Mesendoderm (in vitro differentiated cells): ENCODE results near the gene OBSCN.
A peak's percentile ranks its signal among the peaks of the same experiment; 100 is the strongest.

Source experiments
- DNase-seq: peaks from one replicate; pipeline ENCODE4 v3.0.0; 2013
- H2AK5ac ChIP-seq: 2 replicates; pipeline ENCODE4 v1.6.1; 2013; ENCODE audit warnings: low read length, inconsistent platforms
- H2BK120ac ChIP-seq: 2 replicates; pipeline ENCODE4 v1.6.1; 2013; ENCODE audit warnings: low read depth, mild to moderate bottlenecking, low read length, moderate library complexity, mixed read lengths
- H2BK15ac ChIP-seq: replicated peaks from 2 replicates; pipeline ENCODE4 v1.6.1; 2013; ENCODE audit warnings: low read depth, mild to moderate bottlenecking, moderate library complexity
- H2BK5ac ChIP-seq: 2 replicates; pipeline ENCODE4 v1.6.1; 2013; ENCODE audit warnings: low read length, inconsistent platforms
- H3K18ac ChIP-seq: 2 replicates; pipeline ENCODE4 v1.6.1; 2013; ENCODE audit warnings: mild to moderate bottlenecking, low read length, mixed read lengths
- H3K23ac ChIP-seq: one replicate; pipeline ENCODE4 v1.6.1; 2013; ENCODE audit warnings: low read length
- H3K27ac ChIP-seq: 2 replicates; pipeline ENCODE4 v1.5.1; 2013; ENCODE audit warnings: low read depth, mild to moderate bottlenecking, inconsistent platforms, low read length, moderate library complexity
- H3K27me3 ChIP-seq: 2 replicates; pipeline ENCODE4 v1.6.1; 2013; ENCODE audit warnings: low read length, control low read depth, mild to moderate bottlenecking, inconsistent platforms; ENCODE audit not compliant: insufficient read depth, poor library complexity
- H3K36me3 ChIP-seq: 2 replicates; pipeline ENCODE4 v1.6.1; 2013; ENCODE audit warnings: low read length, inconsistent platforms; ENCODE audit not compliant: control insufficient read depth, insufficient read depth
- H3K4ac ChIP-seq: one replicate; pipeline ENCODE4 v1.6.1; 2013; ENCODE audit warnings: low read depth, mild to moderate bottlenecking, low read length, moderate library complexity
- H3K4me1 ChIP-seq: 2 replicates; pipeline ENCODE4 v1.6.1; 2013; ENCODE audit warnings: low read depth, low read length, inconsistent platforms; ENCODE audit not compliant: control insufficient read depth
- H3K4me2 ChIP-seq: 2 replicates; pipeline ENCODE4 v1.6.1; 2013; ENCODE audit warnings: low read length
- H3K4me3 ChIP-seq: 2 replicates; pipeline ENCODE4 v1.5.1; 2013; ENCODE audit warnings: mild to moderate bottlenecking, low read length
- H3K56ac ChIP-seq: one replicate; pipeline ENCODE4 v1.6.1; 2013; ENCODE audit warnings: low read length
- H3K79me1 ChIP-seq: 2 replicates; pipeline ENCODE4 v1.6.1; 2013; ENCODE audit warnings: low read length, inconsistent platforms
- H3K79me2 ChIP-seq: 2 replicates; pipeline ENCODE4 v1.6.1; 2013; ENCODE audit warnings: mild to moderate bottlenecking, low read length; ENCODE audit not compliant: control insufficient read depth, insufficient read depth
- H3K9ac ChIP-seq: 2 replicates; pipeline ENCODE4 v1.6.1; 2013; ENCODE audit warnings: low read length, inconsistent platforms
- H4K5ac ChIP-seq: one replicate; pipeline ENCODE4 v1.6.1; 2013; ENCODE audit warnings: low read length
- H4K8ac ChIP-seq: one replicate; pipeline ENCODE4 v1.6.1; 2013; ENCODE audit warnings: low read depth, mild to moderate bottlenecking, control low read depth, low read length, moderate library complexity
- WGBS: extraction: QIAGEN DNeasy Blood & Tissue Kit; methylation state at CpG from one replicate; pipeline ENCODE4 v1.1.7; 2013; ENCODE audit warnings: low lambda C conversion rate, missing lambda C conversion rate; ENCODE audit not compliant: insufficient coverage; ENCODE audit errors: extremely low coverage; 5-methylcytosine and 5-hydroxymethylcytosine counted together

The OBSCN gene

DNA sequence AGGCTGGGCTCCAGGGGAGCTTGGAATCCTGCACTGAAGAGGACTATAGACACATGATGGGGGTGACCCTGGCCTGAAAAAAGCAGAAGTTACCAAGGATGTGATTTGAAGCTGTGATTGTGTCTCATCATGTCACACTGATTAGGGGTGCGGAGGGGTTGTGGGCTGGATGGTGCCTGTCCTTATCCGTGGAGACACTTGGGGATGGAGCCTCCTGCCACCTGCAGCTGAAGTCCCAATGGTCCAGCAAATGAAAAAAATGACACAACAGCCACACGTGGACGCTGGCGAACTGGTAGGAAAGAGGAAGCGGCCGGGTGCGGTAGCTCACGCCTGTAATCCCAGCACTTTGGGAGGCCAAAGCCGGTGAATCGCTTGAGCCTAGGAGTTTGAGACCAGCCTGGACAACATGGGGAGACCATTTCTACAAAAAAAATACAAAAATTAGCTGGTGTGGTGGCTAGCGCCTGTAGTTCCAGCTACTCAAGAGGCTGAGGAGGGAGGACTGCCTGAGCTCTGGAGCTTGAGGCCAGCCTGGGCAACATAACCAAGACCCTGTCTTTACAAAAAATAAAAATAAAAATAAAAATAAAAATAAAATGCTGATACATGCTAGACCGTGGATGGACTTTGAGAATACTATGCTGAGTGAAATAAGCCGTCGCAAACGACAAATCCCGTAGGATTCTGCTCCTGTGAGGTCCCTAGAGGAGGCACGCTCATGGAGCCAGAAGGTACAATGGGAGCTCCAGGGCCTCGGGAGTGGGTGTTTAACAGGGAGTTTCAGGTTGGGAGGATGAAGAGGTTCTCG lies 43.1 kb upstream of the OBSCN start:
- Histone ChIP-seq H3K23ac (no peak overlapping the region), H2BK120ac (no peak overlapping the region), H3K4ac (no peak overlapping the region), H2BK5ac (peak overlapping the region; percentile 8), H2AK5ac (peak overlapping the region; percentile 14), H3K79me2 (peaks cover 2% of the 10 kb centered on the region), H4K5ac (no peak overlapping the region), H3K4me2 (peak overlapping the region; percentile 94), H3K56ac (peak overlapping the region; percentile 94), H3K4me3 (peak overlapping the region; percentile 55), H4K8ac (no peak overlapping the region), H3K79me1 (peaks cover 10% of the 10 kb centered on the region), H3K36me3 (no peaks in the 10 kb centered on the region), H3K27ac (peak overlapping the region; percentile 43), H3K4me1 (peaks cover 2% of the 10 kb centered on the region), H2BK15ac (no peak overlapping the region), H3K9ac (peak overlapping the region; percentile 77), H3K18ac (peak overlapping the region; percentile 51), H3K27me3 (no peaks in the 10 kb centered on the region)
- DNase-seq, result no peak
- WGBS, result no CpG with 5 or more reads among the region's 20 CpGs

DNA sequence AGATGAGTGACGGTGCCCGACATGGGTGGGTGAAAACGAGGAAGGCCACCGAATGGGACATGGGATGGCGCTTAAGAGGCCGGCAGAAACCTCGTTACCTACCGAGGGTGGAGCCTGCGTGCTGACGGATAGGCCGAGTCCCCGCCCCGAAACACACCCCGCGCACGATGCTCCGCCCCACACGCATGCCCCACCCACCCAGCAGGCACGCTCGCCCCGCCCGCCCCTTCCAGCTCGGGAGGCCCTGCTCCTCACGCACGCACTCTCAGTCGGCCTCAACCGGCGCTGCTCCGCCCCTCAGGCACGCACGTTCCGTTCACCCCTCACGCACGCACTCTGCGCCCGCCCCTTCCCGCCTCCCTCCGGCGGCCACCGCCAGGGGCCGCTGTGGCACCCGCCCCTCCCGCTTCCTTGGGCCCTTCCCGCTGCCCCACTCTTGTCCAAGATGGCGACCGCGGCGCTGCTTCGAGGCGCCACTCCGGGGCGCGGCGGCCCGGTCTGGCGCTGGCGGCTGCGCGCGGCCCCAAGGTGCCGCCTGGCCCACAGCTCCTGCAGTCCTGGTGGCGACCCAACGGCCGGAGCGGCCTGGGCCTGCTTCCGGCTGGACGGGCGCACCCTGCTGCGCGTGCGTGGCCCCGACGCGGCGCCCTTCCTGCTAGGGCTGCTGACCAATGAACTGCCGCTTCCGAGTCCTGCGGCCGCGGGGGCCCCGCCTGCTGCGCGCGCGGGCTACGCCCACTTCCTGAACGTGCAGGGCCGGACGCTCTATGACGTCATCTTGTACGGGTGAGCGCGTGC lies 42.3 kb upstream of the OBSCN start, which contains the start of gene IBA57:
Gene IBA57, plus strand, starts transcription at position 433 of the 798 bp plus-strand sequence. Its CDS starts 13 bp downstream, at position 446.
- no CpG with 5 or more reads among the region's 93 CpGs for WGBS
- Histone ChIP-seq H4K8ac (no peak within 1 kb of the TSS), H2AK5ac (peak within 1 kb of the TSS; percentile 14), H3K36me3 (no peaks in the 10 kb centered on the region), H3K4me2 (peak within 1 kb of the TSS; percentile 94), H3K79me2 (peaks cover 2% of the 10 kb centered on the region), H3K23ac (no peak within 1 kb of the TSS), H3K79me1 (peaks cover 12% of the 10 kb centered on the region), H2BK5ac (peak within 1 kb of the TSS; percentile 95), H3K56ac (peak within 1 kb of the TSS; percentile 97), H3K4me1 (peaks cover 2% of the 10 kb centered on the region), H3K27ac (peak within 1 kb of the TSS; percentile 99), H3K18ac (peak within 1 kb of the TSS; percentile 96), H3K9ac (peak within 1 kb of the TSS; percentile 98), H4K5ac (no peak within 1 kb of the TSS), H3K27me3 (no peaks in the 10 kb centered on the region), H2BK120ac (no peak within 1 kb of the TSS), H3K4me3 (peak within 1 kb of the TSS; percentile 66), H3K4ac (peak within 1 kb of the TSS; percentile 90), H2BK15ac (no peak within 1 kb of the TSS)
- DNase-seq, result peak; percentile 99

DNA sequence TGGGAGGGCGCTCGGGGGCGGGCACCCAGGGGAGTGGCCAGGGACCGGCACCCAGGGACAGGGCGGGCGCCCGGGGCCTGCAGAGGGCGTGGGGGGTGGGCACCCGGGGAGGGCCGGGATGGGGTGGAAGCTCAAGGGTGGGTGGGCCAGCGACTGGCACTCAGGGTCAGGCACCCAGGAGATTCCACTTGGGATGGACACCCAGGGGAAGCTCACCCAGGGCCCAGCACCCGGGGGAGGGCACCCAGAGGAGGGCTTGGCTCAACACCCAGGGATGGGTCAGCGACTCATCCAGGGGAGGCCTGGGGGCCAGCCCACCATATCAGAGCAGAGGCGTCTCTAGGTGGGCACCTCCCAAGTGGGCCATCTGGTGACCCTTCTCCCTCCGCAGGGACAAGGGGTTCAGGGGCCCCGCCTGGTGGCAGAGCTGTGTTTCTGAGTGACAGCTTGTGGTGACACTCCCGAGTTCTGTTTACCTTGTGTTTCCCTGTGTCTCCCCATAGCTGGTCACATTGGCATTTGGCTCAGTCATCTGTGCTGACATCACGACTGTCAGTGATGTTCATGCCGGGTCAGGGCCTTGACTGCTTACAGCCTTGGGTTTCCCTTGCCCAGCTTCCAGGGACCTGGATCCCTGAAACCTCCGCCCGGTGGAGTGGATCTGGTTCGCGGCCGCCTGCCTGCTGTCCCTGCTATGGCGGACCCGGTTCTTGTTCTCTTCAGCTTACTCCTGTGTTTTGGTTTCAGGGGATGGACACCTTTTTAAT lies 41.5 kb upstream of the OBSCN start:
- peak overlapping the region; percentile 66 for H3K4me3 ChIP-seq
- no peak overlapping the region for H3K27ac ChIP-seq
- peaks cover 12% of the 10 kb centered on the region for H3K79me1 ChIP-seq
- peak; percentile 90 for DNase-seq
- peak overlapping the region; percentile 11 for H2AK5ac ChIP-seq
- H3K79me2 ChIP-seq, result peaks cover 2% of the 10 kb centered on the region
- H2BK5ac ChIP-seq, result no peak overlapping the region
- H4K8ac ChIP-seq, result no peak overlapping the region
- peaks cover 2% of the 10 kb centered on the region for H3K4me1 ChIP-seq
- H3K4ac ChIP-seq, result no peak overlapping the region
- peak overlapping the region; percentile 90 for H3K4me2 ChIP-seq
- no peaks in the 10 kb centered on the region for H3K36me3 ChIP-seq
- H2BK120ac ChIP-seq, result no peak overlapping the region
- H4K5ac ChIP-seq, result no peak overlapping the region
- H3K56ac ChIP-seq, result peak overlapping the region; percentile 91
- H3K9ac ChIP-seq, result peak overlapping the region; percentile 85
- H2BK15ac ChIP-seq, result no peak overlapping the region
- H3K23ac ChIP-seq, result no peak overlapping the region
- H3K18ac ChIP-seq, result peak overlapping the region; percentile 12
- no CpG with 5 or more reads among the region's 26 CpGs for WGBS
- no peaks in the 10 kb centered on the region for H3K27me3 ChIP-seq

DNA sequence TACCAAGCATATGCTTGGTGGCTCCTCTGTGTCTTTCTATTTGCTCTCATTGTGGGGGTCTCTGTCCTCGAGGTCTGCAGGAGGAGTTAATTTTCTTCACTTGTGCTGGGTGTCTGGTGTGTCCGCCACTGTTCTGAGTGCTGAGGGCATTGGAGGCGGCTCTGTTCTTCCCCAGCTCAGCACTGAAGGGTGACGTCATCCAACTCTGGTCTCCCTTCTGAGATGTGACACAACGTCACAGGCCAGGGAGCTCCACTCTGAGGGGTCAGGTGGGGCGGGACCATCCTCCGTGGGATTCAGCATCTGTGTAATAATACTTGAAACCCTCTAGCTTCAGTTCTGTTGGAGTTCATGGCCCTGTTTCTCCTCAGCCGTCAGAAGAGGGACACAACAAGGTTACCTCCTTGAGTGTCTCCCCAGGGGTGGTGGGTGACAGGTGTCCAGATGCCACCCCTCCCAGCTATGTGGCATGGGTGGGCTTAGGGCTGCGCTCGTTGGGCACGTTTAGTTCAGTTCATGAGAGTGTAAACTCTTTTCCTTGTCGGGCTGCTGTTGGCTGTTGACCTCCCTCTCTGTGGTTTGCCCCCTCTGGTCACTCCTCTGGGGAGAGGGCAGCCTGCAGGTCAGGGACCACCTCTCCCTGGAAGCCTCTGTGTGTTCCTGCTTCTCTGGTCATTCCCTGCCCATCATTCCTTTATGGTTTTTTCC lies 39.1 kb upstream of the OBSCN start:
- no peak overlapping the region for H3K56ac ChIP-seq
- H4K5ac ChIP-seq, result no peak overlapping the region
- H3K18ac ChIP-seq, result no peak overlapping the region
- H3K4me1 ChIP-seq, result peaks cover 2% of the 10 kb centered on the region
- peaks cover 12% of the 10 kb centered on the region for H3K79me1 ChIP-seq
- no peak overlapping the region for H3K4me3 ChIP-seq
- no peak overlapping the region for H3K4me2 ChIP-seq
- H2BK15ac ChIP-seq, result no peak overlapping the region
- H3K9ac ChIP-seq, result no peak overlapping the region
- H2BK5ac ChIP-seq, result no peak overlapping the region
- H3K23ac ChIP-seq, result no peak overlapping the region
- no peak for DNase-seq
- no peaks in the 10 kb centered on the region for H3K27me3 ChIP-seq
- WGBS, result no CpG with 5 or more reads among the region's 12 CpGs
- peaks cover 2% of the 10 kb centered on the region for H3K79me2 ChIP-seq
- no peak overlapping the region for H3K27ac ChIP-seq
- no peaks in the 10 kb centered on the region for H3K36me3 ChIP-seq
- H4K8ac ChIP-seq, result no peak overlapping the region
- no peak overlapping the region for H2BK120ac ChIP-seq
- no peak overlapping the region for H2AK5ac ChIP-seq
- H3K4ac ChIP-seq, result no peak overlapping the region

DNA sequence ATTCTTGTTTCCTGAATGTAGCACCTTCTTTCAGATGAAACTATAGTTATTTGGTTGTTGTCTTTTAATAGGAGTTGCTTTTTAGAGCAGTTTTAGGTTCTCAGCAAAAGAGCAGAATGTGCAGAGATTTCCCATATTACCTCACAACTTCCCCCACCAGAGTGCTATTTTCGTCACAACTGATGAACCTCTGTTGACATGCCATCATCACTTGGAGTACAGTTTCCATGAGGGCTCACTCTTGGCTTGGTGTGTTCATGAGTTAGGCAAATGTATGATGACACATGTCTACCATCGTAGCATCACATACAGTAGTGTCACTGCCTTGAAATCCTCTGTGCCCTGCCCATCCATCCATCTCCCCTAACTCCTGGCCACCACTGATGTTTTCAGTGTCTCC lies 38.5 kb upstream of the OBSCN start:
- no peak overlapping the region for H4K5ac ChIP-seq
- H2BK15ac ChIP-seq, result no peak overlapping the region
- H3K18ac ChIP-seq, result no peak overlapping the region
- H3K4me2 ChIP-seq, result no peak overlapping the region
- H3K56ac ChIP-seq, result no peak overlapping the region
- H3K4ac ChIP-seq, result no peak overlapping the region
- no peaks in the 10 kb centered on the region for H3K27me3 ChIP-seq
- no peak overlapping the region for H4K8ac ChIP-seq
- no CpG with 5 or more reads among the region's 2 CpGs for WGBS
- peaks cover 2% of the 10 kb centered on the region for H3K79me2 ChIP-seq
- H3K4me1 ChIP-seq, result peaks cover 2% of the 10 kb centered on the region
- H3K36me3 ChIP-seq, result no peaks in the 10 kb centered on the region
- H3K27ac ChIP-seq, result no peak overlapping the region
- no peak overlapping the region for H3K4me3 ChIP-seq
- peaks cover 12% of the 10 kb centered on the region for H3K79me1 ChIP-seq
- no peak overlapping the region for H3K23ac ChIP-seq
- no peak overlapping the region for H3K9ac ChIP-seq
- H2BK120ac ChIP-seq, result no peak overlapping the region
- no peak overlapping the region for H2BK5ac ChIP-seq
- H2AK5ac ChIP-seq, result no peak overlapping the region
- DNase-seq, result no peak
